Muscle of arm (tissue), 12 donors: Measurements from ENCODE around the gene SULF2. TPM values are rescaled to one million over a fixed set of nuclear protein-coding genes. Genes with fewer than 3 reads are reported as not detected.
A peak's percentile ranks its signal among the peaks of the same experiment; 100 is the strongest.
"Not testable (repeated sequence)": the region's sequence is repeated elsewhere in the genome, so short reads cannot be mapped to it uniquely, and the experiment has no call there.

Experiments
- DNase-seq: peaks from one replicate; pipeline ENCODE4 v3.0.0-alpha.2; 2013
- polyA plus RNA-seq, 12 donors: library from polyadenylated mRNA; unstranded; fragments of 120-200 nt; gene quantifications; one replicate each; pipeline ENCODE4 v1.2.1, GENCODE V29; 2013; ENCODE audit not compliant: insufficient read length in 12 of 12

SULF2 gene
- polyA plus RNA-seq, 12 donors: 36.8 to 99.0 (median 50.7) TPM; not detected in 1

DNA sequence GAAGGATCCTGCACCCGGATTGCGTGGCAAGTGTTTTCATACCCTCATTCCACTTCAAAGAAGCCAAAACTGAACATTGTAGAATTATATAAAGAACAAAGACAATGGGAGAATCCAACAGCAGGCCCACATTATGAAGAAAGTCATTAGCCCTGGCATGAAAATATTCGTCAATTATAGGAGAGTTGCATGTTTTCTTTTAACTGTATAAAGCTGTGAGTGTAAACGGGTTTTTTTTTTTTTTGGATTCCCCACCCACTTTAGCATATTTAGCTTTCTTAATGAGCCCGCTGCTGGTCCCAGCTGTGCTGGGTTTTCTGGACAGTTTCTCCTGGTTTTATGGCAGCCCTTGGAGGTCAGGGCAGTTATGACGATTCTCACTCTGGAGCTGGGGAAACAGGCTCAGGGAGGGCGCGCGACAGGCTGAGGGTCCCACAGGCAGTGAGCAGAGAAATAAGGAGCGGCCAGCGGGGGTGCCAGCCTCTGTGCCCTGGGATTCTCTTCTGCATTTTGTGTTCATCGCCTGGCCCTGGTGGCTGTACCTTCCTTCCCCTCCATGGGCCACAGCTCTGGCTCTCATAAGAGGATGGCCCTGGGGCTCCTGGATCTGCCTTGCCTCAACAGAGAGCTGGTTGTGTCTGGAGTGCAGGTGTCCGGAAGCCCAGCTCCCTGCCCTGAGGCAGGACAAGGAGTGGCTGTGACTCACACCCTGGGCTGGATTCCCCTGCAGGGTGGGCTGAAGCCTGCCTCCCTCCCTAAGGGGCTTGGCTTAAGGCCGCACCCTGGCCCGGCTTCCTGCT lies 24.1 kb upstream of the SULF2 start:
- no peak for DNase-seq

DNA sequence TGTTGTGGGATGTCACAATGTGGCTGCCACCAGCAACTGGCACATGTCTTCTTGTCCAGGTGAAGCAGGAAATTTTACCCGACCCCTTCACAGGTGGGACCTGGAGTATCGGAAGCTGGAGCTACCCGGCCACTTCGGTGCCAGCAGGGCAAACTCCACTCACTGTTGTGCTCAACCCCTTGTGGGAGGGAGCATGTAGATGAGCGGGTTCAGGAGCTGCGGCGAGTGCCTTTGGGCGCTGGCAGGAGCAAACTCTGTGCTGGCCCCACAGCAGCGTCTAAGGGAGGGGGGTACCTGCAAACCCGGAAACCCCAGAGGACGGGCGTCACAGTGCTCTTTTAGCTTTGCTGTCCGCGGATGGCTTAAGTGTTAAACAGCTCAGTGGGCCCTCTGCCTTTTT lies 20.7 kb upstream of the SULF2 start:
- DNase-seq: no peak

DNA sequence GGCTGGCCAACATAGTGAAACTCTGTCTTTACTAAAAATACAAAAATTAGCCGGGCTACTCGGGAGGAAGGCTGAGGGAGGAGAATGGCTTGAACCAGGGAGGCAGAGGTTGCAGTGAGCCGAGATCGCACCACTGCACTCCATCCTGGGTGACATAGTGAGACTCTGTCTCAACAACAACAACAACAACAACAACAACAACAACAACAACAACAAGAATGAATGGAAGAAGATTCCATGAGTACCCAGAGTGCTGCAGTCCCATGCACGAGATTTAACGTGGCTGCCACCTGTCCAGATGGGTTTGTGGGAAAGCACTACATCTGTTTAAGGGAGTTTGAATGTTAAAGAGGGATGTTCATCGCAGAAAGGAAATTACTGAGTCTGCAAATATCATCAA lies 19.7 kb upstream of the SULF2 start:
- not testable (repeated sequence) for DNase-seq

DNA sequence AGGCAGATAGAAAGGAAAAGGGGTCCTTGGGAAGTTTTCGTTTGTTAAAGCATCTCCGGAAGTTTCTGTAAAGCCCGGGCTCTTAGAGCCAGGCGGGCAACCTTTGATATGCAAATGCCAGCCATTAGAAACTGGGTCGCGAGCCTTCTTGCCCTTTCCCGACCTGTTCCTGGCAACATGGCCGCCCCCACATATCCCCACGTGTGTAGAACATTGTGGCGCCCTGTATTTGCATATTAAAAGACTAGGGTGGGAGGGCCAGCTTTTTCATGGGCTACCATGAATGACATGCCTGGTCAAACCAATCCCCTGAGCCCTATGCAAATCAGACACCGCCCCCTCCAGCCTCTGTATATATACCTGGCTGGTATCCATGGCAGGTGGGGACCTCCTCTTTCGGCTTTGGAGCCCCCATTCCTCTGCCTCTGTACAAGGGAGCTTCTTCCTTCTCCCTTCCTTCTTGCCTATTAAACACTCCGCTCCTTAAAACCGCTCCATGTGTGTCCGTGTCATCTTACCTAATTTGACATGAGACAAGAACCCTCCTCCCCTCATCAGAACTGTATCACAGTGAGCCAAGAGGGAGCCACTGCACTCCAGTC lies 19.0 kb upstream of the SULF2 start:
- DNase-seq: not testable (repeated sequence)

DNA sequence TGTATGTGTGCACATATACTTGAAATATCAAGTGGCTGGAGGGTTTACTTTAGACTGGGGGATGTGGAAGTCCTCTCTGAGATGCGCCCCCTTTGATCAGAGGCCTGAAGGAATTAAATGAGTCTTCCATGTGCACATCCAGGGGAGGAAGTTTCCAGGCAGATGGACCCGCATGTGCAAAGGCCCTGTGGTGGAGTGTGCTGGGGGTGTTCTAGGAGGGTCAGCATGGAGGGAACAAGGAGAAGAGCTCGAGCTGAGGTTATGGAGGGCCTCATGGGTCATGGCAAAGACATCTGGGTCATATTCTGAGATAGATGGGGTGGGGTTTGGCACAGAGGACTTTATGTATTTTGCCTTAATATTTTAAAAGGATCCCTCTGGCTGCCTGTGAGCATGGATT lies 17.7 kb upstream of the SULF2 start:
- no peak for DNase-seq

DNA sequence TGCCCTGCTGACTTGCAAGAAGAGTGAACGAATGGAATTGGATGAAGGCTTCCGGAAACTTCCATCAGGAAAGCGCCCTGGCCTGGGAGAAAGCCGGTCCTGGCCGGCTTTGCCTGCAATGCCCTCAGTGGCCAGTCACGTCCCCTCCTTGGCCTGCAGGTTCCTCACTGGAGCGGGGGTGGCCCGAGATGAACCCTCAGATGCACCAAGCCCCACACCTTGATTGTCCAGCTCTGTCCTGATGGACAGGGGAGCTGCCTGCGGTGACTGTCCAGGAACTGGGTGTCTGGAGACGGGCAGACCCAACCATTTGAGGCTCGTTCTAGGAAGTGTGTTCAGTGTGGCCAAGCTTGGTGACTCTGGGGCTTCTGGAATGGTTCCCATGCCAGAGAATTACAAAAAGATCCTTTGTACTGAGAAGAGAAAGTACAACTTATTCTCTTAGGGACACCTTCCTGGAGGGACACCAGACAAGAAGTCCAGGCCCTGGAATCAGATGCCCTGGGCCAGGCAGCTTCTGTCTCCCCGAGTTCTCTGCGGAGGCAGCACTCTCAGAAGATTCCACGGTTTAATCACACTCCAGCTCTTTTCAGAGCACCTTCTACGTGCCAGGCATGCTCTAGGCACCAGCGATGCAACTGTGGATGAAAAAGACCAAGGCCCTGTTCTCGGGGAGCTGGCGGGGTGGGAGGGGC lies 17.1 kb upstream of the SULF2 start:
- DNase-seq: no peak

DNA sequence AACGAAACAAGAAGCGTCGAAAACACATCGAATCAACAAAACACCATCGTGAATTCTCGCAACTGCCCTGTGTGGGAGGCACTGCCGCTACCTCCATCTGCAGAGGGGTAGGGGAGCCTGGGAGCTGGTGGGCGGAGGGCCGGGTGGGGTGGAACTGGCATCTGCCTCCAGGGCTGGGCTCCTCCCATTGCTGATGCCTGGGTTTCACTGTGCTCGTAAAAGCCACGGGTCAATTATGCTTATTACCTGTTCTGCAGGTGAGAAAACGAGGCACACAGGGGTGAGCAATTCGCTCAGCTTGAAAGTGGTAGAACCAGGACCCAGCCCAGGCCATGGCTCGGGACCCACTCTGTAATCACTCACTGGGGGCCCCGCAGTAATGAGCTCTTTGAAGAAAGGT lies 16.5 kb upstream of the SULF2 start:
- no peak for DNase-seq

DNA sequence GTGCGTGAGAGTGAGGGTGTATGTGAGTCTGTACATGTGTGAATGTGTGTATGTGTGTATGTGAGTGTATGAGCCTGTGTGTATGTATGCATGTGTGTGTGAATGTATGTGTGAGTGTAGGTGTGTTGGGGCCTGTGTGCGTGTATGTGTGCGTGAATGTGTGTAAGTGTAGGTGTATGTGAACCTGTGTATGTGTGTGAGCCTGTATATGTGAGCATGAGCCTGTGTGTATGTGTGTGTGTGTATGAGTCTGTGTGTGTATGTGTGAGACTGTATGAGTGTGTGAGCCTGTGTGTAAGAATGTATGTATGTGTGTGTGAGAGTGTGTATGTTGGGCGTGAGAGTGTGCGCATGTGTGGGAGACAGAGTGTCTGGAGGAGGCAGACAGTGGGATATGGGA lies 15.8 kb upstream of the SULF2 start:
- DNase-seq: no peak

DNA sequence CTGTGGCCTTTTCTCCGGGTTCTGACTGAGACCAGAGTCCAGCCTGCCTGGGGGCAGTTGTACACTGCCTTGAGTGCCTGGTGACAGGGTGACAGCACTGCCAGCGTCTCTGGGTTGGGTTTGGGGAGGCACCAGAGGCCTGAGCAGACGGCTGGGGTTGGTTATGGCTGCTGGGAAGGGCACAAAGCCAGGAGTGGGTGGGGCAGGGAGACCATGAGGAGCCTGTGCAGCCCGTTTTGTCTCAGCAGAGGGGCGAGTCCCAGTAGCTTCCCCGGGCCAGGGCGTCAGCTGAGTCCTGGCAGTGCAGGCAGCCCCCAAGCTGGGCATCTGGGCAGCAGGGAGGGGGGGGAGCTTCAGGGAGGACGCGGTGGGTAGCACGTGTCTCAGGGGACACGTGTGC lies 15.3 kb upstream of the SULF2 start:
- DNase-seq: no peak

DNA sequence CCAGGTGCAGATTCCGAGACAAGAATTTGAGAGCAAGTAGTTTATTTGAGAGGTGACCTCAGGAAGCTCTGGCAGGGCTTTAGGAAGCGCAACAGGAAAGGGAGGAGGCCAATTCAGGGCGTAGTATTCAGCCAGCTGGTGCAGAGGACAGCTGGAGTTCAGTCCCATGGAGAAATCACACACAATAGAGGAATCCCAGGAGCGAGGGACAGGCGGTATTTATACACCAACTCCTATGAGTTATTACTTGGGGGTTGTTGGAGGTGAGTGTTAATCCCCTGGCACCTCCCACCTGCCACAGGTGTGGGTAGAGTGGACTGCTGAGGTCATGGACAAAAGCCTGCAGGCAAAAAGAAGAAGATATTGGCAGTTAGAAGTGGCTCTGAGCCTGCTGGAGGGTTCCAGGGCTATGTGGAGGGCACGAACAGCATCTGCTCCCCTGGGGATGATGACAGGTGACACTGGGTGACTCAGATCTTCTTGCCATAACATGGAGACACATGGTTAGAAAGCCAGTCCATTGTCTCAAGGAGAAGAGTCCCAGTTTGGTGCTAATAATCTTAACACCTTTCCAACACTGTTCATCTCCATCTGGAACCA lies 13.9 kb upstream of the SULF2 start:
- no peak for DNase-seq

DNA sequence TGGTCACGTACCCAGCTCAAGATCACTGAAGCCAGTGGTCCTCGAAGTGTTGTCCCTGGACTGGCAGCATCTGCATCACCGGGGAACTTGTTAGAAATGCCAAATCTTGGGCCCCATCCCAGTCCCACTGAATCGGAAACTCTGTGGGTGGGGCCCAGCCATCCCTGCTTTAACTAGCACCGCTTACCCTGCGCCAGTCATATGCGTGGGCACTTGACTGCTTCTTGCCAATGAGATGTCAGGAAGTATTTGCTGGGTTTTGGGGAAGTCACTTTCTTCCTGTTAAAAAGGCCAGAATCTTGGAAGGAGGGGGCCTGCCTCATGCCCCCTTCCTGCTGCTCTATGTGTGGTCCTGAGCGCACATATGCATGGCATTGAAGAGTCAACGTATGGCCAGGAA lies 11.7 kb upstream of the SULF2 start:
- DNase-seq: no peak

DNA sequence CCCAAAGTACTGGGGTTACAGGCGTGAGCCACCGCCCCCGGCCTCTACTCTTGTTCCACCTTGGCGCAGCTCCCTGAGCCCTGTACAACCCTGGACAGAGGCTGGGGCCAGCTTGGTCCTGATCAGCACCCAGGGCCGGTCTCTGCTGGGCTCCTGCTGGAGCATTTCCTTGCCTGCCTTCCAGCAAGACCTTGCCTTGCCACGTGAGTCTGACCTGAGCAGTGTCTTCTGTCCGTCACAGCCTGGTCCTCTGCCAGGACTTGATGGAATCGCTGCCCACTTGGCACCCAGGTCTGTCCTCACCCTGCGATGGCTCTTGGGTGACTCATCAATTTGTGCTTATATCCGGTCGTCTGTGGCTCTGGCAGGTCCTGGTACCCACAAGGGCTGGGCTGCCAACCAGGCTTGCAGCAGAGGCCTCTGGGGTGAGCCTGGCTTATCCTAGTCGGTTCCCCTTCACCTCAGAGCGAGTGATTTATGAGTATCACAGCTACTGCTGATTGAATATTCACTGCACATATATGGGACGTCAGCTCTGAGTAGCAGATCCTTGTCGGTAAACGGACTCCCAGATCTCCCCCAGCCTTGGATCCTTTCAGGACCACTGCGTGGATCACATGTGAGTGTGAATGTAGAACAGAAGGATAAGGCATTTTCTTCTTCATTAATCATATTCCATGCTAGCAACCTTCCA lies 10.1 kb upstream of the SULF2 start:
- DNase-seq: no peak

DNA sequence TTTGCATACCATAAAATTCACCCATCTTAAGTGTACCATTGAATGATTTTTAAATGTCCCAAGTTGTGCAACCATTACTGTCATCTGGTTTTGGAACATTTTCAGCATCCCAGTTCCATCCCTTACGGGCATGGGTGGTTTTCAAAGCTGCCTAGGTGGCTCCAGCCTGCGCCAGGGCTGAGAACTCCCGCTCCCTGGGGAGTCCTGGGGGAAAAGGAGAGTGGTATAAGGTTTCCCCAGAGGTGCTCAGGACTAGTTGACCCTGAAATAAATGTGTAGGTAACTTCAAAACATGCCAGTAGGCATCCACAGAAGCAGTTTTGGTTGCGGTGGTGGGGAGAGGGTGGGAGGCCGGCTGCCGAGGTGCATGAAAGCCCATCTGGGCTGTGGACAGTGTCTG lies 9.0 kb upstream of the SULF2 start:
- not testable (repeated sequence) for DNase-seq

DNA sequence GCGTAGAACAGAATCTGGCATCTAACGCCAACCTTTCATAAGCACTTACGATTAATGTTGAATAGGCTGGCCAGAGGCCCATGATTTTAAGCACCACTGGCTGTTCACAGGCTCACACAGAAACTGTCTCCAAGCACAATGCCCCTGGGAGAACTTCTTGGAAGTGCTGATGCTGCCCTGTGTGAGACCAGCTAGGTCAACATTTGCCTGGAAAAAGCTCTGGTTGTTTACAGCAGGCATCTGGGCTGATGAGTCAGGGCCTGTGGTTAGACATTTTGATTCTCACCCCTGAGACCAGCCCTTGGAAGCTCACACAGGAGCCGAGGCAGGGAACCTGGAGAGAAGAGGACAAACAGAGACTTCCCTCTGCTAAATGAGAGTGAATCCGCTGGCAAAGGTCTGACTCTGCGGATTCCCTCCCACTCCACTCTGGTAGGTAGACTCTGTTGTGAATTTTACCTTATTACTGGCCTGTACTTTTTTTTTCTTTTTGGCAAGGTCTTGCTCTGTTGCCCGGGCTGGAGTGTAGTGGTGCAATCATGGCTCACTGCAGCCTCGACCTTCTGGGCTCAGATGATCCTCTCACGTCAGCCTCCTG lies 6.8 kb upstream of the SULF2 start:
- peak; percentile 63 for DNase-seq

DNA sequence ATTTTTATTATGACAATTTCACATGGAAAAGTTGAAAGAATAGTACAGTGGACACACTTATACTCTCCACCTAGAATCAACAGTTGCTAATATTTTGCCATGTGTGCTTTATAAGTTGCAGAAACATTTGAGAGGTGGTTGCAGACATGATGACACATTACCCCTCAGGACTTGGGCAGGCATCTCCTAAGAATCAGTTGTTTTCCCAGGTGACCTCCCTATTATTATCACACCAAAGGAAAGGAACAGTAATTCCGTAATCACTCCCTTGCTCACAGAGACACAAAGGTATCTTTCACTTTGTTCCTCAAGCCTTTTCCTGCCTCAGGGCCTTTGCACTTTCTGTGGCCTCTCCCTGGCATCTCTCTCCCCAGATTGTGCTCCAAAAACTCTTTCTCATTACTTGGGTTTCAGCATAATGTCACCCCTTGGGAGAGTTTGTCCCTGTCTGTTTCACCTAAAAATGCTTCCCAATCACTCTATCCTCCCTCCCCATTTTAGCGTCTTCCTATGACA lies 5.9 kb upstream of the SULF2 start:
- no peak for DNase-seq

DNA sequence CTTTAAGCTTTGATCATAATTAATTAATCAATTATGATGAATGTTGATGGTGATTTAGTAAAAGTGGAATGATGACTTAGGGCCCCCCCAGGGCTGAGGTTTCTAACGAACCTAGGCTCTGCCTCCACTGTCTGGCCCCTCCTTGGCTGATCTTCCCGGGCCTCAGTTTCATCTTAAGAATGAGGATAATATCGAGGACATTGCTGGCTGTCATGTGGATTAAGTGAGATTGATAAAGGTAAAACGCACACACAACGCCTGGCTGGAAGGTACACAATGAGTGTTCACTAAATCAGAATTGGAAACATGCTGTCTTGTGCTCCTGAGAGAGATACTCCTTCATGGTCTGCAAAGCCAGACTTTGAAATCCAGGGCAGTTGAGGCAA lies 5.3 kb upstream of the SULF2 start:
- no peak for DNase-seq

DNA sequence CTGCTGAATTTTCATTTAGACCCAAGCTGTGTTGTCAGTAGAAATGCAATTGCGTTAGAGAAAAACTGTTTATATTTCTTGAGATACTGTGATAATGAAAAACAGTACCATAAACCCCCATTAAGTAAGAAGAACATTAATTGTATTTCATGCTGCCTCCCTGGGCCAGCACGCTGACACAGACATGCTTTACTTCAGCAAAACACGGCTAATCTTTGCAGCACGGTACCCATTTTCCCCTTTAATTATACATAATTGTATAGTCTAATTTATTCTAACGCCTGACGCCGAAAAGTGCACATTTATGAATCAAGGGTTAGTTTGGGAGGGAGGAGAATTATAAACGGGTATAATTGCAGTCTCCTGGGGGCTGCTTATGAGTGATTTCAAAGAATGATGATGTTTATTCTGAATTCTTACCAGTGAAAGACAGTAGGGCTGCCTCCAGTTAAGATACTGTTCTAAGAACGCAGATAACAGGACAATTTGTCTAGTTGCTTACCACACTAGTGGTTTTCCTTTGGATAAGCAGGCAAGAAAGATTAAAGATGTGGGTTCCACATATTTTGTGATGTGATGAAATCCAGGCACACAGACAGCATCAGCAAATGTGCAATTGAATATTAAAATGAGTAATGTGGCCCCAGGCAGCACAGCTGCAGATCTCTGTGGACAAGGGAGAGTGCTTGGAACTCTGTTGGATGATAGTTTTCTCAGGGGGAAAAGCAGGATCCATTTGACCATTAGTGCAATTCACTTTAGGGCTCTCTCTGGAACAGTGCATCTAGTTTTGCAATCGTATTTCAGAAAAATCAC lies 4.7 kb upstream of the SULF2 start:
- DNase-seq: no peak

DNA sequence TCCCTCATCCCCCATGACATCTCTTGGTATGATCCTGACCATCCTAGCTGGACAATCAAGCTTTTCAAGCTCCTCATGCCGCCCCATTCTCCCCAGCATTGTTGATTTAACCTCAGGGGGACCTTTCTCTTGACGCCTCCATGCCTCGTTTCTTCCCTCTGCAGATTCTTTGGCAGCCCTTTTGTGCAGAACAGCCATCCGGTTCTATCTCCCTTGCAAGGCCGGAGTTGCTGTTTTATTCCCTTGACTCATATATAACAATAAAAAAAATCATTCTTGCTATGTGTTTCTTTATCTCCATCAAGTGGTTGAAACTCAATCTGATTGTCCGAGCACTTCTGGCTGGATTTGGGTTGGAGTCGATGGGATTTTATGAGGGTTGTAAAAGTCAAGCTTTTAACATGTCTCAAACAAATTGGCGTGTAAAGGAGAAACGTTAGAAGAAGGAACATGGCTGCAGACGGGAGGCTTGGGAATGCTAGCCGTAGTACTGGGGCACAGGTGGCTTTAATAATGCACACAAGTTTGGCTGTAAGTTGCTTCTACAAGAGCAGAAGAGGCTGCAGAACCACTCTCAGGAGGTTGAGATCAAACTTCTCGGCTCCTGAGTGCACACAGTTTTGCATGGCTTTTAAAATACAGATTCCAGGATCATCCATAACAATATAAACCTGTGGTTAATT lies 3.9 kb upstream of the SULF2 start:
- no peak for DNase-seq

DNA sequence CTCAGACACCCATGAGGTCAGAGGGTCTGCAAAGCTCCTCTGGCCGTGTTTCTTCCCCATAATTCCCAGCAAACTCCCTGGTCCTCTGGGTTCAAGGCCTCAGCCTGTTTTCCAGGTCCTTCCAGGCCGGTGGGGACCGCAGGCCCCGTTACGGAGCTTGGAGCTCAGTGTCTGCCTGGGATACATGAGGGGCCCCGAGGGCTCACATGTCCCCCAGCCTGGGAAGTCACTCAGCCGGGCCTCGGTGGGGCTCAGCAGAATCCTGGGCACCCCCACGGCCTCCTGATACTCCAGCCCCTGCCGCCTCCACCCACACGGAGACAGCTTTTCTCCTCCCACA lies 3.4 kb upstream of the SULF2 start:
- no peak for DNase-seq

DNA sequence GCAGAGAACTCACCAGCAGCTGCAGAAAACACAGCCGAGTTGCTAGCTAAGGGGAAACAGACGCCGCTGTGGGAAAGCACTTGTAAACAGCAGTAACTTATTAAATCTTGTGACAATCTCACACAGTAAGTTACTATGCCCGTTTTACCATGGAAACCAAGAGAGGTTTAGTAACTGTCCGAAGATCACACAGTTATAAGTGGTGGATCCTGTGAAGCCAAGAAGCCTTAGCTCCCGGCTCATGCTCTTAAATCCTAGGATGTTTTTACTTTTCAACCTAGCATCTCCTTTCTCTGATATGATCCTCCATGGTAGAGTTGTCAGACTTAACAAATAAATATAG lies 1.5 kb upstream of the SULF2 start:
- no peak for DNase-seq
